ENCODE results near the gene SMYD3.

DNA sequence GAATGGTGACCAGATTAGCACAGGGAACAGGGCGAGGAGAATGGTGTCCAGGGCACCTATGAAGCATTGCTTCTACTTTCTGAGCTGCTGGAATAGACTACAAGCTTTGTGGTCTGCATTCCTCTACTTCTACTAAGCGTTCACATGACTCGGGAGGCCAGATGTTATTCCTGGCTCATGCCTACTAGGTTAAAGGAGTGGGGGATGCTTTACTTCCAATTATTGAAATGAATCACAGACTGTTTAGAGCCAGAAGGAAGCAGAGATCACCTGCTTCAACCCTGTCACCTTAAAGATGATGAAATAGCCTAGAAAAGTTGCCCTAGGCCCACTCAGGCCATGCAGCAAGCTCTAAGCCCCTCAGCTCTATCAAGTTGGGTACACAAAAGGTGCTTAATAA is 718.8 kb downstream of the SMYD3 start:
- TF ChIP-seq, protein P1, sequence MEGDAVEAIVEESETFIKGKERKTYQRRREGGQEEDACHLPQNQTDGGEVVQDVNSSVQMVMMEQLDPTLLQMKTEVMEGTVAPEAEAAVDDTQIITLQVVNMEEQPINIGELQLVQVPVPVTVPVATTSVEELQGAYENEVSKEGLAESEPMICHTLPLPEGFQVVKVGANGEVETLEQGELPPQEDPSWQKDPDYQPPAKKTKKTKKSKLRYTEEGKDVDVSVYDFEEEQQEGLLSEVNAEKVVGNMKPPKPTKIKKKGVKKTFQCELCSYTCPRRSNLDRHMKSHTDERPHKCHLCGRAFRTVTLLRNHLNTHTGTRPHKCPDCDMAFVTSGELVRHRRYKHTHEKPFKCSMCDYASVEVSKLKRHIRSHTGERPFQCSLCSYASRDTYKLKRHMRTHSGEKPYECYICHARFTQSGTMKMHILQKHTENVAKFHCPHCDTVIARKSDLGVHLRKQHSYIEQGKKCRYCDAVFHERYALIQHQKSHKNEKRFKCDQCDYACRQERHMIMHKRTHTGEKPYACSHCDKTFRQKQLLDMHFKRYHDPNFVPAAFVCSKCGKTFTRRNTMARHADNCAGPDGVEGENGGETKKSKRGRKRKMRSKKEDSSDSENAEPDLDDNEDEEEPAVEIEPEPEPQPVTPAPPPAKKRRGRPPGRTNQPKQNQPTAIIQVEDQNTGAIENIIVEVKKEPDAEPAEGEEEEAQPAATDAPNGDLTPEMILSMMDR (conservative IDR thresholded peaks at IDR 0.05 in 1 of 2, IDR thresholded peaks at IDR 0.05 in 1 of 2; ENCODE audit: low read depth in 1 of 2, low read length in 2 of 2) = no peak
- TF ChIP-seq EZH2 (IDR thresholded peaks at IDR 0.05; ENCODE audit: low read length, missing control alignments) = no peak
